NCI-H345 treated with DMSO at 0.1 percent for 48 hours (cell line): Measurements from ENCODE around the gene KRTCAP2.
"Not testable (repeated sequence)": the region's sequence is repeated elsewhere in the genome, so short reads cannot be mapped to it uniquely, and the experiment has no call there.

ENCODE experiments used
- DNase-seq: peaks from one replicate; lab custom pipeline; 2025; ENCODE audit not compliant: unreplicated experiment; lab: John Stamatoyannopoulos, UW

Gene KRTCAP2

GRCh38 chr1:155169541-155169940, 3.6 kb downstream of the KRTCAP2 start:
- no peak for DNase-seq

- no peak for DNase-seq
Measured at GRCh38 chr1:155168456-155169210, 4.5 kb downstream of the KRTCAP2 start.

- DNase-seq: not testable (repeated sequence)
Measured at GRCh38 chr1:155168105-155168445, 5.0 kb downstream of the KRTCAP2 start.

GRCh38 chr1:155167166-155168104, 5.7 kb downstream of the KRTCAP2 start:
- DNase-seq: peak; percentile 98

- DNase-seq: no peak
Measured at GRCh38 chr1:155166471-155167165, 6.5 kb downstream of the KRTCAP2 start.

- no peak for DNase-seq
Measured at GRCh38 chr1:155166051-155166470, 7.0 kb downstream of the KRTCAP2 start.

GRCh38 chr1:155164625-155165024, 8.5 kb downstream of the KRTCAP2 start:
- not testable (repeated sequence) for DNase-seq

GRCh38 chr1:155163785-155164184, 9.3 kb downstream of the KRTCAP2 start:
- not testable (repeated sequence) for DNase-seq

- not testable (repeated sequence) for DNase-seq
Measured at GRCh38 chr1:155162631-155163030, 10.5 kb downstream of the KRTCAP2 start.

- no peak for DNase-seq
Measured at GRCh38 chr1:155160128-155160527, 13.0 kb downstream of the KRTCAP2 start.

GRCh38 chr1:155158991-155159390, 14.1 kb downstream of the KRTCAP2 start:
- no peak for DNase-seq

- not testable (repeated sequence) for DNase-seq
Measured at GRCh38 chr1:155155996-155156643, 17.0 kb downstream of the KRTCAP2 start.

- no peak for DNase-seq
Measured at GRCh38 chr1:155145491-155145890, 27.6 kb downstream of the KRTCAP2 start.

- DNase-seq: no peak
Measured at GRCh38 chr1:155141749-155142148, 31.4 kb downstream of the KRTCAP2 start.

- no peak for DNase-seq
Measured at GRCh38 chr1:155140630-155140953, 32.5 kb downstream of the KRTCAP2 start.

GRCh38 chr1:155139895-155140629, 33.0 kb downstream of the KRTCAP2 start, which contains the start of gene DPM3:
DPM3 (minus strand) TSS chr1:155140531; CDS start chr1:155140240, 291 bp downstream.
- DNase-seq: peak; percentile 96

GRCh38 chr1:155137154-155137949, 35.8 kb downstream of the KRTCAP2 start:
- no peak for DNase-seq

- DNase-seq: no peak
Measured at GRCh38 chr1:155136748-155137147, 36.4 kb downstream of the KRTCAP2 start.

- DNase-seq: peak; percentile 99
Measured at GRCh38 chr1:155135415-155136028, 37.6 kb downstream of the KRTCAP2 start, which contains the start of gene SLC50A1. SLC50A1 (plus strand) TSS chr1:155135852; CDS start chr1:155135912, 60 bp downstream.
